K562 (cell line): ENCODE measurements around the gene SNX27. TPM values are rescaled to one million over a fixed set of nuclear protein-coding genes. Genes with fewer than 3 reads are reported as not detected.

ENCODE experiments used
- ATAC-seq: fragments of 200-7000 bp; cut with Tn5 transposase; 3 replicates; pipeline ENCODE4 v1.9.1; 2020; ENCODE audit warnings: moderate library complexity
- BruUV-seq: library from RNA; stranded (reverse); fragments of 400-500 nt; replicated peaks from 2 replicates; lab custom pipeline; 2021; lab: Mats Ljungman, UMichigan
- CTCF ChIA-PET: fragments of 300-600 bp; formaldehyde crosslinking; extraction: SDS; loops from one replicate; lab custom pipeline; 2021; ENCODE audit warnings: low intra/inter-chr PET ratio; lab: Yijun Ruan, JAX
- POLR2A ChIA-PET: fragments of 300-600, 350-650 bp; sonication (Branson Sonifier 250); formaldehyde crosslinking; extraction: SDS; loops from one replicate; lab custom pipeline; 2021; ENCODE audit warnings: antibody characterized with exemption, inconsistent platforms; lab: Yijun Ruan, JAX
- DNase-seq, 4 experiments: peaks; one replicate each; pipeline versions ENCODE4 v3.0.0 to v3.0.0-alpha.2; 2011 to 2018; ENCODE audit warnings: low spot score in 3 of 4, mixed read lengths in 3 of 4; ENCODE audit errors: extremely low read depth in 1 of 4
- FAIRE-seq: peaks from 2 replicates; lab custom pipeline; 2011; peaks lifted over from hg19 to GRCh38; lab: Jason Lieb, UNC
- H2AFZ ChIP-seq: 2 replicates; pipeline ENCODE4 v1.6.0; 2011; ENCODE audit warnings: low read depth, low read length, control low read depth, inconsistent platforms
- H3K27ac ChIP-seq: fragments of 200-600 bp; 3 replicates; pipeline ENCODE4 v1.8.0; 2011; ENCODE audit warnings: low read depth, mild to moderate bottlenecking, control low read depth, inconsistent platforms, low read length, moderate library complexity, mixed read lengths; ENCODE audit errors: extremely low read depth
- H3K27me3 ChIP-seq, 2 experiments: fragments of 300-600 bp in 1 of 2; 2 replicates in 1 of 2; 3 replicates in 1 of 2; pipeline versions ENCODE4 v1.6.0 to v1.8.0; 2011; ENCODE audit warnings: inconsistent platforms in 2 of 2, low read length in 2 of 2, mild to moderate bottlenecking in 1 of 2, mixed read lengths in 1 of 2, moderate library complexity in 1 of 2; ENCODE audit not compliant: control insufficient read depth in 2 of 2, insufficient read depth in 2 of 2
- H3K36me3 ChIP-seq: fragments of 300-600 bp; 3 replicates; pipeline ENCODE4 v1.8.0; 2011; ENCODE audit warnings: mild to moderate bottlenecking, low read length, inconsistent platforms; ENCODE audit not compliant: control insufficient read depth, insufficient read depth
- H3K4me1 ChIP-seq, 2 experiments: fragments of 200-600 bp in 1 of 2; replicated peaks in 1 of 2; 2 replicates in 1 of 2; 3 replicates in 1 of 2; pipeline versions ENCODE4 v1.5.1 to v1.8.0; 2011; ENCODE audit warnings: inconsistent platforms in 2 of 2, low read length in 2 of 2, mild to moderate bottlenecking in 1 of 2, mixed read lengths in 1 of 2, moderate library complexity in 1 of 2; ENCODE audit not compliant: control insufficient read depth in 2 of 2, insufficient read depth in 2 of 2
- H3K4me2 ChIP-seq: 2 replicates; pipeline ENCODE4 v1.6.1; 2011; ENCODE audit warnings: low read length, control low read depth, inconsistent platforms, mixed read lengths; ENCODE audit not compliant: insufficient read depth
- H3K4me3 ChIP-seq: fragments of 200-600 bp; sonication (generic), shearing (Covaris generic); 2 replicates; pipeline ENCODE4 v1.5.1; 2016; ENCODE audit warnings: control low read depth, inconsistent platforms
- H3K79me2 ChIP-seq: fragments of 200-600 bp; 3 replicates; pipeline ENCODE4 v1.8.0; 2011; ENCODE audit warnings: low read length, inconsistent platforms; ENCODE audit not compliant: control insufficient read depth, insufficient read depth
- H3K9ac ChIP-seq, 2 experiments: 2 replicates each; pipeline versions ENCODE4 v1.6.0 to v1.6.1; 2011; ENCODE audit warnings: low read depth in 2 of 2, low read length in 2 of 2, control low read depth in 1 of 2, inconsistent platforms in 1 of 2, mild to moderate bottlenecking in 1 of 2, mixed read lengths in 1 of 2; ENCODE audit not compliant: insufficient read depth in 1 of 2
- H3K9me1 ChIP-seq: one replicate; pipeline ENCODE4 v1.6.0; 2011; ENCODE audit warnings: inconsistent platforms, mild to moderate bottlenecking, low read length, moderate library complexity; ENCODE audit not compliant: control insufficient read depth, insufficient read depth
- H3K9me3 ChIP-seq: replicated peaks from 2 replicates; pipeline ENCODE4 v1.5.1; 2011; ENCODE audit warnings: low read depth, low read length, inconsistent platforms; ENCODE audit not compliant: control insufficient read depth, insufficient read depth
- H4K20me1 ChIP-seq: replicated peaks from 2 replicates; pipeline ENCODE4 v1.6.1; 2011; ENCODE audit warnings: low read length, inconsistent platforms, mixed read lengths; ENCODE audit not compliant: control insufficient read depth, insufficient read depth
- CC2D1A ChIP-seq: fragments of 450-650 bp; IDR thresholded peaks from 2 replicates; pipeline ENCODE4 v1.6.1; 2017; ENCODE audit warnings: mild to moderate bottlenecking
- GMEB1 ChIP-seq: fragments of 250-450 bp; sonication (Bioruptor Pico); IDR thresholded peaks from 2 replicates; pipeline ENCODE4 v1.4.0; 2020; ENCODE audit warnings: mild to moderate bottlenecking
- JUN ChIP-seq, 2 experiments: sonication (generic) in 1 of 2; formaldehyde crosslinking in 1 of 2; IDR thresholded peaks; 2 replicates each; pipeline versions ENCODE4 v1.6.1 to v1.8.0; 2012 to 2022; ENCODE audit warnings: borderline replicate concordance in 2 of 2, mild to moderate bottlenecking in 2 of 2, improper control_type of control experiment in 1 of 2, low read depth in 1 of 2, low read length in 1 of 2, missing genetic modification reagents in 1 of 2
- MYNN ChIP-seq, 2 experiments: sonication (generic); formaldehyde crosslinking in 1 of 2; IDR thresholded peaks; 2 replicates each; pipeline versions ENCODE4 v1.5.0 to v1.6.1; 2016 to 2020; ENCODE audit warnings: antibody characterized with exemption in 1 of 2, missing genetic modification reagents in 1 of 2
- PPARD ChIP-seq: fragments of 250-450 bp; sonication (Bioruptor Pico); IDR thresholded peaks from 2 replicates; pipeline ENCODE4 v1.8.0; 2022; ENCODE audit warnings: inconsistent platforms, mild to moderate bottlenecking, moderate library complexity
- SIN3A ChIP-seq, 2 experiments: fragments of 150-350 bp in 1 of 2; IDR thresholded peaks; 2 replicates each; pipeline ENCODE4 v1.6.1; 2011 to 2016; ENCODE audit warnings: borderline replicate concordance in 2 of 2, low read depth in 2 of 2, low read length in 2 of 2, mild to moderate bottlenecking in 2 of 2, moderate library complexity in 2 of 2; ENCODE audit not compliant: control insufficient read depth in 1 of 2
- TCF7L2 ChIP-seq: fragments of 150-350 bp; IDR thresholded peaks from 2 replicates; pipeline ENCODE4 v1.6.1; 2016; ENCODE audit warnings: low read depth, mild to moderate bottlenecking, low read length, moderate library complexity
- WHSC1 ChIP-seq: IDR thresholded peaks from one replicate; pipeline ENCODE4 v1.6.1; 2012; ENCODE audit warnings: low read length, control low read depth, inconsistent platforms
- ZBTB12 ChIP-seq: fragments of 250-450 bp; sonication (Bioruptor Pico); IDR thresholded peaks from 2 replicates; pipeline ENCODE4 v1.4.0; 2020
- ZNF134 ChIP-seq: fragments of 250-450 bp; sonication (Bioruptor Pico); conservative IDR thresholded peaks from 2 replicates; pipeline ENCODE4 v1.4.0; 2020
- ZNF146 ChIP-seq: IDR thresholded peaks from one replicate; pipeline ENCODE4 v1.6.1; 2018; ENCODE audit warnings: missing compliant biosample characterization; ENCODE audit not compliant: unreplicated experiment
- ZNF23 ChIP-seq: fragments of 250-450 bp; sonication (Bioruptor Pico); IDR thresholded peaks from 2 replicates; pipeline ENCODE4 v1.4.0; 2020; ENCODE audit warnings: mild to moderate bottlenecking
- WGBS: fragments of 100-300 bp; shearing (Covaris generic); methylation state at CpG from one replicate; pipeline ENCODE4 v1.1.6; 2016; ENCODE audit warnings: low coverage, mixed read lengths; ENCODE audit not compliant: insufficient coverage; ENCODE audit errors: missing lambda C conversion rate; 5-methylcytosine and 5-hydroxymethylcytosine counted together
- in situ Hi-C: fragments of 300-500 bp; cut with MboI; formaldehyde crosslinking; loops from 4 replicates; pipeline ENCODE4 v1.15.0; 2018; ENCODE audit warnings: inconsistent platforms, mixed read lengths
- intact Hi-C: fragments of 100-400 bp; cut with micrococcal nuclease; formaldehyde crosslinking; loops from 2 replicates; pipeline ENCODE4 v1.14.2; 2022
- polyA plus RNA-seq, 8 experiments: library from polyadenylated mRNA; depleted of rRNA in 4 of 8; stranded (reverse) in 5 of 8; unstranded in 3 of 8; fragments of >200 nt; fragmentation: Nextera tagmentation in 2 of 8; fragmentation: Illumina TruSeq in 1 of 8; extraction: Ambion mirVana in 2 of 8; extraction: Trizol in 1 of 8; gene quantifications; 2 replicates each; pipeline versions ENCODE4 v1.2.1 to v1.2.3, GENCODE V29; 2011 to 2014; ENCODE audit warnings: inconsistent platforms in 1 of 8, missing spikeins in 1 of 8
- total RNA-seq, 7 experiments: library from RNA; depleted of rRNA in 6 of 7; stranded (reverse); fragments of >200 nt in 6 of 7; fragmentation: Illumina TruSeq in 2 of 7; extraction: Trizol in 2 of 7; gene quantifications; 2 replicates each; pipeline versions ENCODE4 v1.2.1 to v1.2.3, GENCODE V29; 2011 to 2021; ENCODE audit warnings: low replicate concordance in 1 of 7
- TF ChIP-seq, protein P1 (sequence below): fragments of 450-650 bp; formaldehyde crosslinking; IDR thresholded peaks from 2 replicates; pipeline ENCODE4 v1.4.0; 2022; ENCODE audit warnings: missing genetic modification characterization

The SNX27 gene
- total and polyA plus RNA-seq, 9 of the 15 experiments (the other 6 are each of a cell fraction or from before 2014, with no cell fraction given): 4.5 to 18.7 (median 10.1) TPM

- no peaks in the 10 kb centered on the region for H3K36me3 ChIP-seq
- BruUV-seq: no TSS peak
- DNase-seq: no peak
- TF ChIP-seq TCF7L2: no peak
- TF ChIP-seq MYNN (IDR thresholded peaks at IDR 0.05): no peak
- TF ChIP-seq MYNN (CRISPR knock-in tag; IDR thresholded peaks at IDR 0.05): no peak
- TF ChIP-seq ZNF134 (CRISPR knock-in tag): no peak
- TF ChIP-seq CC2D1A: no peak
- no peak for TF ChIP-seq PPARD (CRISPR knock-in tag)
- no peak for TF ChIP-seq ZBTB12 (CRISPR knock-in tag)
- TF ChIP-seq JUN (IDR thresholded peaks at IDR 0.05; ENCODE audit: borderline replicate concordance, low read depth, low read length): no peak
- TF ChIP-seq JUN (CRISPR knock-in tag; IDR thresholded peaks at IDR 0.05; ENCODE audit: borderline replicate concordance): no peak
- no peak for TF ChIP-seq WHSC1
- no peak for TF ChIP-seq ZNF146 (CRISPR knock-in tag)
- TF ChIP-seq, protein P1, sequence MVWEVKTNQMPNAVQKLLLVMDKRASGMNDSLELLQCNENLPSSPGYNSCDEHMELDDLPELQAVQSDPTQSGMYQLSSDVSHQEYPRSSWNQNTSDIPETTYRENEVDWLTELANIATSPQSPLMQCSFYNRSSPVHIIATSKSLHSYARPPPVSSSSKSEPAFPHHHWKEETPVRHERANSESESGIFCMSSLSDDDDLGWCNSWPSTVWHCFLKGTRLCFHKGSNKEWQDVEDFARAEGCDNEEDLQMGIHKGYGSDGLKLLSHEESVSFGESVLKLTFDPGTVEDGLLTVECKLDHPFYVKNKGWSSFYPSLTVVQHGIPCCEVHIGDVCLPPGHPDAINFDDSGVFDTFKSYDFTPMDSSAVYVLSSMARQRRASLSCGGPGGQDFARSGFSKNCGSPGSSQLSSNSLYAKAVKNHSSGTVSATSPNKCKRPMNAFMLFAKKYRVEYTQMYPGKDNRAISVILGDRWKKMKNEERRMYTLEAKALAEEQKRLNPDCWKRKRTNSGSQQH (CRISPR knock-in tag): no peak
- TF ChIP-seq SIN3A (IDR thresholded peaks at IDR 0.05; ENCODE audit: borderline replicate concordance in 2 of 2, control insufficient read depth in 1 of 2, low read depth in 2 of 2, low read length in 2 of 2): no peak
- TF ChIP-seq ZNF23 (CRISPR knock-in tag): no peak
- TF ChIP-seq GMEB1: no peak
- in situ Hi-C loops (loop anchor here (10.0 kb wide), 1 partner anchor 288 kb away; no protein-coding TSS in a partner anchor), intact Hi-C loops (loop anchor here (10.0 kb wide), 1 partner anchor 388 kb away; the partner anchor contains the start of gene RFX5)
- H3K79me2 ChIP-seq: no peaks in the 10 kb centered on the region
- no peak overlapping the region for H3K4me2 ChIP-seq
- no peak overlapping the region for H3K27ac ChIP-seq
- H3K9ac ChIP-seq: no peak overlapping the region
- FAIRE-seq: no peak
- no peak for ATAC-seq
- no peak overlapping the region for H3K4me3 ChIP-seq
- peaks cover 12% of the 10 kb centered on the region for H3K9me3 ChIP-seq
- no peak overlapping the region for H2AFZ ChIP-seq
- POLR2A ChIA-PET: interaction anchor here (0.6 kb wide), 1 partner anchor 250 kb away, joined by 3 read pairs; no protein-coding TSS in a partner anchor
- WGBS: 0% methylated on average over 3 of the region's 3 CpGs
- CTCF ChIA-PET: interaction anchor here (0.6 to 2.1 kb wide), 2 partner anchors 289 to 525 kb away, joined by 3 to 8 read pairs; no protein-coding TSS in a partner anchor
- H3K4me1 ChIP-seq: no peaks in the 10 kb centered on the region
- H3K27me3 ChIP-seq: peaks cover 41 to 51% of the 10 kb centered on the region in 2 experiments
- H3K9me1 ChIP-seq: no peaks in the 10 kb centered on the region
- no peaks in the 10 kb centered on the region for H4K20me1 ChIP-seq
Measured at GRCh38 chr1:151733126-151733525, 121.3 kb downstream of the SNX27 start.
